ENCODE measurements around the gene ARHGAP24. TPM values are rescaled to one million over a fixed set of nuclear protein-coding genes. Genes with fewer than 3 reads are reported as not detected.

The ARHGAP24 gene
- total and polyA plus RNA-seq, 2 donors (not counting 1 experiment from before 2014, with no cell fraction given): 15.9 to 40.5 TPM

- Histone ChIP-seq H3K79me2 (ENCODE audit: control insufficient read depth, insufficient read depth, low read length) (no peaks in the 10 kb centered on the region), H3K36me3 (ENCODE audit: control insufficient read depth, insufficient read depth, low read length) (no peaks in the 10 kb centered on the region), H3K4me2 (ENCODE audit: extremely low read depth, insufficient read depth, low read length) (no peak overlapping the region), H3K27ac (ENCODE audit: insufficient read depth, low read length) (no peak overlapping the region), H4K20me1 (ENCODE audit: control insufficient read depth, extremely low read depth, insufficient read depth, low read length) (no peaks in the 10 kb centered on the region), H3K27me3 (ENCODE audit: control insufficient read depth, insufficient read depth, low read length) (no peaks in the 10 kb centered on the region), H3K4me1 (ENCODE audit: control insufficient read depth, extremely low read depth, insufficient read depth, low read length) (no peaks in the 10 kb centered on the region), H3K9me3 (ENCODE audit: control insufficient read depth, insufficient read depth, low read depth, low read length) (no peaks in the 10 kb centered on the region), H2AFZ (ENCODE audit: low read length) (no peak overlapping the region), H3K4me3 (replicated peaks in 1 of 4; ENCODE audit: control extremely low read depth in 1 of 4, insufficient read depth in 1 of 4, low read depth in 3 of 4, low read length in 4 of 4) (no peak overlapping the region), H3K9ac (ENCODE audit: insufficient read depth, low read length) (no peak overlapping the region)
- no peak for DNase-seq (ENCODE audit: low read depth in 2 of 2)
- TF ChIP-seq CTCF (conservative IDR thresholded peaks at IDR 0.05 in 1 of 2, IDR thresholded peaks at IDR 0.05 in 1 of 2; ENCODE audit: low read depth in 1 of 2, low read length in 2 of 2) (no peak), EZH2 (IDR thresholded peaks at IDR 0.05; ENCODE audit: low read length, missing control alignments) (no peak)
Measured at GRCh38 chr4:85448906-85449890, 25.8 kb upstream of the ARHGAP24 start.

GRCh38 chr4:85452058-85452731, 22.8 kb upstream of the ARHGAP24 start:
- H3K27me3 ChIP-seq (ENCODE audit: control insufficient read depth, insufficient read depth, low read length): no peaks in the 10 kb centered on the region
- no peaks in the 10 kb centered on the region for H4K20me1 ChIP-seq (ENCODE audit: control insufficient read depth, extremely low read depth, insufficient read depth, low read length)
- H3K27ac ChIP-seq (ENCODE audit: insufficient read depth, low read length): no peak overlapping the region
- TF ChIP-seq CTCF (conservative IDR thresholded peaks at IDR 0.05 in 1 of 2, IDR thresholded peaks at IDR 0.05 in 1 of 2; ENCODE audit: low read depth in 1 of 2, low read length in 2 of 2) (no peak), EZH2 (IDR thresholded peaks at IDR 0.05; ENCODE audit: low read length, missing control alignments) (no peak)
- no peak overlapping the region for H3K4me3 ChIP-seq (replicated peaks in 1 of 4; ENCODE audit: control extremely low read depth in 1 of 4, insufficient read depth in 1 of 4, low read depth in 3 of 4, low read length in 4 of 4)
- no peak overlapping the region for H2AFZ ChIP-seq (ENCODE audit: low read length)
- no peaks in the 10 kb centered on the region for H3K9me3 ChIP-seq (ENCODE audit: control insufficient read depth, insufficient read depth, low read depth, low read length)
- no peak for DNase-seq (ENCODE audit: low read depth in 2 of 2)
- no peak overlapping the region for H3K9ac ChIP-seq (ENCODE audit: insufficient read depth, low read length)
- no peaks in the 10 kb centered on the region for H3K36me3 ChIP-seq (ENCODE audit: control insufficient read depth, insufficient read depth, low read length)
- H3K79me2 ChIP-seq (ENCODE audit: control insufficient read depth, insufficient read depth, low read length): no peaks in the 10 kb centered on the region
- no peak overlapping the region for H3K4me2 ChIP-seq (ENCODE audit: extremely low read depth, insufficient read depth, low read length)
- H3K4me1 ChIP-seq (ENCODE audit: control insufficient read depth, extremely low read depth, insufficient read depth, low read length): no peaks in the 10 kb centered on the region

GRCh38 chr4:85455942-85456341, 19.0 kb upstream of the ARHGAP24 start:
- no peak overlapping the region for H3K4me3 ChIP-seq (replicated peaks in 1 of 4; ENCODE audit: control extremely low read depth in 1 of 4, insufficient read depth in 1 of 4, low read depth in 3 of 4, low read length in 4 of 4)
- DNase-seq (ENCODE audit: low read depth in 2 of 2): no peak
- no peaks in the 10 kb centered on the region for H3K79me2 ChIP-seq (ENCODE audit: control insufficient read depth, insufficient read depth, low read length)
- H3K36me3 ChIP-seq (ENCODE audit: control insufficient read depth, insufficient read depth, low read length): no peaks in the 10 kb centered on the region
- H3K4me2 ChIP-seq (ENCODE audit: extremely low read depth, insufficient read depth, low read length): no peak overlapping the region
- no peaks in the 10 kb centered on the region for H4K20me1 ChIP-seq (ENCODE audit: control insufficient read depth, extremely low read depth, insufficient read depth, low read length)
- no peaks in the 10 kb centered on the region for H3K27me3 ChIP-seq (ENCODE audit: control insufficient read depth, insufficient read depth, low read length)
- no peaks in the 10 kb centered on the region for H3K9me3 ChIP-seq (ENCODE audit: control insufficient read depth, insufficient read depth, low read depth, low read length)
- no peak overlapping the region for H3K27ac ChIP-seq (ENCODE audit: insufficient read depth, low read length)
- no peak overlapping the region for H3K9ac ChIP-seq (ENCODE audit: insufficient read depth, low read length)
- TF ChIP-seq CTCF (conservative IDR thresholded peaks at IDR 0.05 in 1 of 2, IDR thresholded peaks at IDR 0.05 in 1 of 2; ENCODE audit: low read depth in 1 of 2, low read length in 2 of 2) (no peak), EZH2 (IDR thresholded peaks at IDR 0.05; ENCODE audit: low read length, missing control alignments) (no peak)
- no peaks in the 10 kb centered on the region for H3K4me1 ChIP-seq (ENCODE audit: control insufficient read depth, extremely low read depth, insufficient read depth, low read length)
- H2AFZ ChIP-seq (ENCODE audit: low read length): no peak overlapping the region
